Central memory CD8-positive, alpha-beta T cell (primary cell): ENCODE measurements around the gene STT3A.
A peak's percentile ranks its signal among the peaks of the same experiment; 100 is the strongest.

Experiments used
- ATAC-seq: fragments of 150-1000 bp; cut with Tn5 transposase; replicated peaks from 2 replicates; pipeline ENCODE4 v1.10.0; 2022; ENCODE audit warnings: mild to moderate bottlenecking, moderate FRiP score, moderate number of reproducible peaks; ENCODE audit not compliant: poor library complexity, severe bottlenecking; ENCODE audit errors: extremely low read depth
- DNase-seq, 2 donors: peaks; one replicate each; pipeline ENCODE4 v3.0.0; 2021; ENCODE audit warnings: low spot score in 2 of 2
- H3K27ac Mint-ChIP-seq: one replicate; pipeline ENCODE4 v1.8.0; 2022; ENCODE audit warnings: low read depth, mild to moderate bottlenecking, moderate library complexity, mixed read lengths
- H3K27me3 Mint-ChIP-seq: one replicate; pipeline ENCODE4 v1.8.0; 2022; ENCODE audit warnings: mixed read lengths
- H3K36me3 Mint-ChIP-seq: one replicate; pipeline ENCODE4 v1.8.0; 2022; ENCODE audit warnings: mild to moderate bottlenecking, moderate library complexity, mixed read lengths; ENCODE audit not compliant: insufficient read depth
- H3K4me1 Mint-ChIP-seq: one replicate; pipeline ENCODE4 v1.8.0; 2022; ENCODE audit warnings: mixed read lengths
- H3K4me3 Mint-ChIP-seq: one replicate; pipeline ENCODE4 v1.8.0; 2022; ENCODE audit warnings: mild to moderate bottlenecking, moderate library complexity, mixed read lengths
- H3K9me3 Mint-ChIP-seq: one replicate; pipeline ENCODE4 v1.8.0; 2022; ENCODE audit warnings: mixed read lengths

Gene STT3A

DNA sequence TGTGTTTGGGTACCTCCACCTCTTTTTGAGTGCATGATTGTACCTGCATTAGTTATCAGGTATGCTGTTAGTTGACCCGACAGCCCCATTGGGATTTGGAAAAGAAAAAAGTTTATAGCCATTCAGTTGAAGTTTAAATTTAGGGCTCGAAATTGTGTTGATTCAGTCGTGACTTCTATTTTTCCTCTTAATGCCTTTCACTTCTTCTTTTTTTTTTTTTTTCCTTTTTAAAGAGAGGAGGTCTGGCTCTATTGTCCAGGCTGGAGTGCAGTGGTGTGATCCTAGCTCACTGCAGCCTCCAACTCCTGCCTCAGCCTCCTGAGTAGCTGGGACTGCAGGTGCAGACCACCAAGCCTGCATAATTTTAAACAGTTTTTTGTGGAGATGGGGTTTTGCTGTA is 2.3 kb downstream of the STT3A start:
- Mint-ChIP-seq H3K27me3 (no peaks in the 10 kb centered on the region), H3K27ac (peak overlapping the region; percentile 40), H3K4me1 (peaks cover 49% of the 10 kb centered on the region), H3K9me3 (no peaks in the 10 kb centered on the region), H3K36me3 (peaks cover 41% of the 10 kb centered on the region), H3K4me3 (no peak overlapping the region)
- ATAC-seq: no peak
- no peak for DNase-seq

DNA sequence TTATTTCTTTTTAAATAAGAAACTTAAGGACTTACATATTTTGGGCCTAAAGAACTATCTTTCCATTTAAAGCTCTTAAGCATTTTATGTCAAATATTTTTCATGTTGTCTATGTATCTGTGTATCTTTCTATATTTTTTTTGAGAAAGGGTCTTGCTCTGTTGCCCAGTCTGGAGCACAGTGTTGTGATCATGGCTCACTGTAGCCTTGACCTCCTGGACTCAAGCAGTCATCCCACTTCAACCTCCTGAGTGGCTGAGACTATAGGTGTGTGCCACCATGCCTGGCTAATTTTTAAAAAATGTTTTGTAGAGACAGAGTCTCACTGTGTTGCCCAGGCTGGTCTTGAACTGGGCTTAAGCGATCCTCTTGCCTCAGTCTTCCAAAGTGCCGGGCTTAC is 8.0 kb downstream of the STT3A start:
- no peak overlapping the region for H3K4me3 Mint-ChIP-seq
- DNase-seq (no peak), ATAC-seq (no peak)
- no peak overlapping the region for H3K27ac Mint-ChIP-seq
- H3K4me1 Mint-ChIP-seq: peaks cover 19% of the 10 kb centered on the region
- H3K36me3 Mint-ChIP-seq: peaks cover 74% of the 10 kb centered on the region
- no peaks in the 10 kb centered on the region for H3K27me3 Mint-ChIP-seq
- no peaks in the 10 kb centered on the region for H3K9me3 Mint-ChIP-seq

DNA sequence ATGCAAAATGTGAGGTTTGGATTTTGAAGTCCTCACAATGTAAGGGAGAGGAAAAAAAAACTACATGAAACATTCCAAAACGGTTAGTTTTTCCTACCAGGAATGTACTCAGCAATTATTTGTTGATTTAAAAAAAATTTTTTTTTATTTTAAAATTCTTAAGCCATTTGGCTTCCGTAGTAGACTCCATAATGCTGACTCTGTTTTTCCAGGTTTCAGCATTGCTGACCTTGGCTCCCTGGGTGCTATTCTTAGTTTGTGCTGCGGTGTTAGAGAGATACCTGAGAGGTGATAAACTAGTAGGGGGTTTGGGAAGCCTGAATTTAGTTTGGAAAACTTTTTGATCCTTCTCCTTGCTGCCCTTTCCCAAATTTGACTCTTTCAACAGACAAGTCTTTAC is 10.6 kb downstream of the STT3A start:
- Mint-ChIP-seq H3K27ac (no peak overlapping the region), H3K4me3 (no peak overlapping the region), H3K4me1 (peaks cover 8% of the 10 kb centered on the region), H3K36me3 (peaks cover 84% of the 10 kb centered on the region), H3K9me3 (no peaks in the 10 kb centered on the region), H3K27me3 (no peaks in the 10 kb centered on the region)
- DNase-seq: no peak
- ATAC-seq: no peak

DNA sequence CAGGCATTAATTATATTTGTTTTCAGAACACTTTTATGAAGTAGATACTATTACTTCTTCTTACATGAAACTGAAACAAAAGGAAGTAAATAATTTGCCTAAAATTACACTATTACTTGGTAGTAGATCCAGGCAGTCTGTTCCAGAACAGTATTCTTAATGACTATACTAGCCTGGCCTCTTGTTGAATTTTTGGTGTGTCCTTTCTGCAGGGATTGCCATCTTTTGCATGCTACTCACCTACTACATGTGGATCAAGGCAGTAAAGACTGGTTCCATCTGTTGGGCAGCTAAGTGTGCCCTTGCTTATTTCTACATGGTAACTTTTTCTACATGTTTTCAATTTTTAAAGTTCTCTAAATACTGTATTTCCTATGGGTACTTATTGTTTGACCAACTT is 12.8 kb downstream of the STT3A start:
- peaks cover 8% of the 10 kb centered on the region for H3K4me1 Mint-ChIP-seq
- no peaks in the 10 kb centered on the region for H3K27me3 Mint-ChIP-seq
- no peak overlapping the region for H3K4me3 Mint-ChIP-seq
- no peaks in the 10 kb centered on the region for H3K9me3 Mint-ChIP-seq
- no peak overlapping the region for H3K27ac Mint-ChIP-seq
- H3K36me3 Mint-ChIP-seq: peaks cover 87% of the 10 kb centered on the region
- no peak for ATAC-seq
- no peak for DNase-seq

DNA sequence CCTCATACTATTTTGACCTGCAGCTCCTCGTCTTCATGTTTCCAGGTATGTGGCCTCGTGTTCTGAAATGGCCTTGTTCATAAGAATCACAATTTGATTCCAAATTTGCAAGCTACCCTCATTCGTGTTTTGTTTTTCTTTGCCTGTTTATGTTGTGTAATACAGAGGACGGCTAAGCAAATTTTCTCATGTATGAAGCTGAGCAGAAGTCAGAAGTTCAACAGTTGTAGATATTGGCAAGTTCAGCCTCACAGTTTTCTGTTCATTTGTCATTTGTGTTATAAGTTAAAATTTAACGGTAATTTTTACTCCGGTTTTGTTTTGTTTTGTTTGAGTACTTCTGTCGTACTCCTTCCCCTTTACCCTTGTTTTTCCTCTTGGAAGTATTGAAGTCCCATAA is 16.9 kb downstream of the STT3A start:
- Mint-ChIP-seq H3K27ac (no peak overlapping the region), H3K36me3 (peaks cover 87% of the 10 kb centered on the region), H3K27me3 (no peaks in the 10 kb centered on the region), H3K9me3 (no peaks in the 10 kb centered on the region), H3K4me1 (no peaks in the 10 kb centered on the region), H3K4me3 (no peak overlapping the region)
- ATAC-seq (no peak), DNase-seq (no peak)

DNA sequence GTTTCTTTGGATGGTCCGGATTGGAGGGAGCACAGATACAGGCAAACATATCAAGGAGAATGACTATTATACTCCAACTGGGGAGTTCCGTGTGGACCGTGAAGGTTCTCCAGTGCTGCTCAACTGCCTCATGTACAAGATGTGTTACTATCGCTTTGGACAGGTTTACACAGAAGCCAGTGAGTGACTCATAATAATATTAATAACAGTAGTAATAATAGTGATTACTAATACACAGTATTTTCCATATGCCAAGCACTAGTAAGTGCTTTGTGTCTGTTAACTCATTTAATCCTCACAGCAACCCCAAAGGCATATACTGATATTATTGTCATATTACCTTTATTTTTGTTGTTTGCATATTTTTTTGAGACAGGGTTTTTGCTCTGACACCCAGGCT is 25.7 kb downstream of the STT3A start:
- DNase-seq (no peak), ATAC-seq (no peak)
- no peaks in the 10 kb centered on the region for H3K9me3 Mint-ChIP-seq
- H3K27me3 Mint-ChIP-seq: no peaks in the 10 kb centered on the region
- H3K36me3 Mint-ChIP-seq: peaks cover 63% of the 10 kb centered on the region
- H3K4me1 Mint-ChIP-seq: no peaks in the 10 kb centered on the region
- no peak overlapping the region for H3K27ac Mint-ChIP-seq
- H3K4me3 Mint-ChIP-seq: no peak overlapping the region

DNA sequence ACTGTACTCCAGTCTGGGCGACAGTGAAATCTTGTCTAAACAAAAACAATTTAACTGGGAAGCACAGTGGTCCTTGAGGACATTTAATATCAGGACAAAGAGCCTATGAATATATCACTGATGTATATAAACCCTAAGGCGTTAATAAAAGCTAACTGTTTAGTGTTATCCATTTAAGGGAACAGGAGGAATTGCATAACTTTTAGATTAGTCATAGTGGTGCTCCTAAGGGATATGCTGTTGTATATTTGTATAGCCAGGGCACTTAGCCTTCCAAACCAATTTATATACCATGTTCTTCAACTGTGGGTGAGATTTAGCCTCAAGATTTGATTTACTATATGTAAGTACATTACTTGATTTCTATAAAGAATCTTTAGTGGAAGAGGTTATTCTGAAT is 29.3 kb downstream of the STT3A start:
- DNase-seq: no peak
- peaks cover 41% of the 10 kb centered on the region for H3K36me3 Mint-ChIP-seq
- H3K9me3 Mint-ChIP-seq: no peaks in the 10 kb centered on the region
- peaks cover 20% of the 10 kb centered on the region for H3K4me1 Mint-ChIP-seq
- H3K27me3 Mint-ChIP-seq: no peaks in the 10 kb centered on the region
- H3K27ac Mint-ChIP-seq: no peak overlapping the region
- ATAC-seq: no peak
- H3K4me3 Mint-ChIP-seq: no peak overlapping the region

DNA sequence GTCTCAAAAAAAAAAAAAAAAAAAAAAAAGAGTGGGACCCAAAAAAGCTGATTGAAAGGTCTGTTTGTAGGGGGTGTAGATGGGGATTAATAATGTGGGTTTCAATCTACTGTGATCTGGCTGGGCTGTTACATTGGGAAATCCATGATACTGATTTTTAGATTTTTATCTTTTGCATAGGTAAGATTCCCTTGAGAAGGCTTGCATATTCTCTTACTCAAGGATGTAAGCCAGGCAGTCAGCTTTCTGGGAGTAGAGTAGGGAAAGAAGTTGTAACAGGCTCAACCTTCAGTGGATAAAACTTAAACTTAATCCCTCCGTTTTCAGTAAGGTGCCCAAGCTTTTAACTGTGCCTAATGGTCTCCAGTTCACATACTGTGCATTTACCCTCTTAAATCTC is 30.4 kb downstream of the STT3A start:
- DNase-seq: no peak
- no peak for ATAC-seq
- H3K4me1 Mint-ChIP-seq: peaks cover 24% of the 10 kb centered on the region
- H3K27me3 Mint-ChIP-seq: no peaks in the 10 kb centered on the region
- H3K4me3 Mint-ChIP-seq: no peak overlapping the region
- no peaks in the 10 kb centered on the region for H3K9me3 Mint-ChIP-seq
- peaks cover 38% of the 10 kb centered on the region for H3K36me3 Mint-ChIP-seq
- H3K27ac Mint-ChIP-seq: peak overlapping the region; percentile 51

DNA sequence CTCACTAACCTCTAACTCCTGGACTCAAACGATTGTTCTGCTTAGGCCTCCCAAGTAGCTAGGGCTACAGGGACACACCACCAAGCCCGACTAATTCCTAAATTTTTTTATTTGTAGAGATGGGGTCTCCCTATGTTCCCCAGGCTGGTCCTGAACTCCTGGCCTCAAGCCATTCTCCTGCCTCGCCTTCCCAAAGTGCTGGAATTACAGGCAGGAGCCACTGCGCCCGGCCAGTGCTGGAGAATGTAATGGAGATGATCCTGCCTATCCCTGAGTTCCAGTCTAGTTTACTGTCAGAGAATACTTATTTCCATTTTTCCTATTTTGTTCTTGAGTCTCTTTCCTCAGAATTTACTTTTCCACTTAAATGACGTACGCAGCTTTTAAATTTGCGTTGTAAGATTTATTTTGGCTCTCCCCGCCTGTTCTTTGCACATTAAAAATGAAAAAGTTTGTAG is 32.1 kb downstream of the STT3A start, which contains the start of gene CHEK1:
CHEK1 (plus strand) TSS at position 408 of the 458 bp plus-strand sequence. CDS start 1,606 bp downstream, outside the sequence.
- Mint-ChIP-seq H3K27ac (peak within 1 kb of the TSS; percentile 90), H3K27me3 (no peaks in the 10 kb centered on the region), H3K9me3 (no peaks in the 10 kb centered on the region), H3K4me1 (peaks cover 24% of the 10 kb centered on the region), H3K36me3 (peaks cover 22% of the 10 kb centered on the region), H3K4me3 (peak within 1 kb of the TSS; percentile 88)
- DNase-seq (no peak), ATAC-seq (no peak)

DNA sequence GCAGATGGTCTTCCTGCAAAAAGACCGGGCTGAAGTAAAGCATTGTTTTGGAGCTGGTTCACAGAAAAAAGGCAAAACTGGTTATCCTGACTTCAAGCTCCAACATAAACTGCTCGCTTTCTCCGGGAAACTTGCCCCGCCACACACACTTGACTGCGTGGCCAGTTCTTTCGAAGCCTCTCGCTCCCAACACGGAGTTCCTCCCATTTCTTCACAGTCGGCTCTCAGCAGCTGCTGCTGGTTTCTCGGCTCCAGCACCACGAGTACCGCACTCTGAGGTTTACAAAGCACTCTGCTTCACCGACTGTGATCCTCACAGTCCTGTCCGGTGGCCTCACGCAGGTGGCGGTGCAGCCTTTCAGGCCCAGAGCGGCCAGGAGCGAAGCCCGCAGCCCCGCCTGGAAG is 32.6 kb downstream of the STT3A start:
- Mint-ChIP-seq H3K27ac (peak overlapping the region; percentile 90), H3K4me3 (peak overlapping the region; percentile 88), H3K9me3 (no peaks in the 10 kb centered on the region), H3K4me1 (peaks cover 24% of the 10 kb centered on the region), H3K27me3 (no peaks in the 10 kb centered on the region), H3K36me3 (peaks cover 18% of the 10 kb centered on the region)
- DNase-seq (no peak), ATAC-seq (no peak)

DNA sequence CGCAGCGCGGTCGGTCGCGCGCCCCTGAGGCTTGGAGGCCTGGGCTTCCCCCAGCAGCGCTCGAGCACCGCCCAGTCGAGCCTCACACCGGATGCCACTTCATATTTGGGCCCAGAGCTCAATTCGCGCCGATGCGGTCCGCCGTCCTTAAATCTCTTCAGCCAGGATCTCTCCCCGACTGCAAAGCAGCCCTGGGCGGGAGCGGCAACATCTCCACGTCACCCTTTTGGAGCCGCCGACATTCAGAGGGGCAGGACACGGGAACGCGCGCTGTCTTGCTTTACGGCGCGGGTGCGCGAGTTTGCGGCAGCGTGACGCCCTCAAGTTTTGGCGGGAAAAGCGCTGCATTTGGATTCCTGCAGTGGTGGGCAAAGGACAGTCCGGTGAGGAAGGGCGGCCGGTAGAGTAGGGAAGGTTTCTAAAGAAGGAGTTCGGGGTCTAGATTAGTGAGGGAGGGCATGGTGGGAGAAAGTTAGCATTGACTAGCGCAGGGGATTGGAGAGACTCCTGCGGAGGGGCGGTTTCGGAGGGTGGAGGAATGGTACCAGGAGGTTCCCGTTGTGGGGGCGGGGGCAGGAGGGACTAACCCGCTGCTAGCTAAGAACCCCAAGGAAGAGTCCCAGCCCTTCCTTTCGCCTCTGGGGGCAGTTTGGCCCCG is 33.1 kb downstream of the STT3A start:
- ATAC-seq: peak; percentile 91
- Mint-ChIP-seq H3K4me3 (peak overlapping the region; percentile 88), H3K36me3 (peaks cover 12% of the 10 kb centered on the region), H3K27ac (peak overlapping the region; percentile 90), H3K9me3 (no peaks in the 10 kb centered on the region), H3K4me1 (peaks cover 24% of the 10 kb centered on the region), H3K27me3 (no peaks in the 10 kb centered on the region)
- DNase-seq: peak; percentile 71 to 72

DNA sequence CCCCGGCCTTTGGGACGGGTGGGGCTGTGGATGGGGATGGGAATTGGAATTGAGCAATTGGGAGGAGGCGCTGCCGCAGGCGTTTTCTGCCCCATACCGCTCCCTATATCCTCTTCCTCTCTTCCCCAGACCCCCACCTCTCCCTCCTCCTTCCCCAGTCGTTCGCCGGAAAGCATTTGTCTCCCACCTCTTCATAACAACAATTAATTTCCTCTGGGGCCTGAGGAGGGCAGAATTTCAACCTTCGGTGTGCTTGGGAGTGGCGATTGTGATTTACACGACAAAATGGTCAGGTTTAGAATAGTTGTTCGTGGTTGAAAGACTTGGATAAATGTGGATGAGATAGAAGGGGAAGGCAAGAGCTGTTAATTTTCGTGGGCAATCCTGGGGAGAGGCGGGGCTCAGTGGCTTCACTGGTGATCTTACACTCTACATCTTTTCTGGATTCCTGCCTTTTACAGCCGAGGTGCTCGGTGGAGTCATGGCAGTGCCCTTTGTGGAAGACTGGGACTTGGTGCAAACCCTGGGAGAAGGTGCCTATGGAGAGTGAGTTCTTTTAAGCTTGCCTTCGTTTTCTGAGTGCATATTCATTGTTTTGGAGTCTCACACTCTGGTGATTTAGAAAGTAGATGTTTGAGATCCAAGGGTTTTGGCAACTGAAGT is 33.8 kb downstream of the STT3A start:
- peak overlapping the region; percentile 88 for H3K4me3 Mint-ChIP-seq
- DNase-seq (no peak), ATAC-seq (peak; percentile 54)
- peaks cover 24% of the 10 kb centered on the region for H3K4me1 Mint-ChIP-seq
- no peaks in the 10 kb centered on the region for H3K9me3 Mint-ChIP-seq
- peak overlapping the region; percentile 90 for H3K27ac Mint-ChIP-seq
- H3K27me3 Mint-ChIP-seq: no peaks in the 10 kb centered on the region
- peaks cover 7% of the 10 kb centered on the region for H3K36me3 Mint-ChIP-seq

DNA sequence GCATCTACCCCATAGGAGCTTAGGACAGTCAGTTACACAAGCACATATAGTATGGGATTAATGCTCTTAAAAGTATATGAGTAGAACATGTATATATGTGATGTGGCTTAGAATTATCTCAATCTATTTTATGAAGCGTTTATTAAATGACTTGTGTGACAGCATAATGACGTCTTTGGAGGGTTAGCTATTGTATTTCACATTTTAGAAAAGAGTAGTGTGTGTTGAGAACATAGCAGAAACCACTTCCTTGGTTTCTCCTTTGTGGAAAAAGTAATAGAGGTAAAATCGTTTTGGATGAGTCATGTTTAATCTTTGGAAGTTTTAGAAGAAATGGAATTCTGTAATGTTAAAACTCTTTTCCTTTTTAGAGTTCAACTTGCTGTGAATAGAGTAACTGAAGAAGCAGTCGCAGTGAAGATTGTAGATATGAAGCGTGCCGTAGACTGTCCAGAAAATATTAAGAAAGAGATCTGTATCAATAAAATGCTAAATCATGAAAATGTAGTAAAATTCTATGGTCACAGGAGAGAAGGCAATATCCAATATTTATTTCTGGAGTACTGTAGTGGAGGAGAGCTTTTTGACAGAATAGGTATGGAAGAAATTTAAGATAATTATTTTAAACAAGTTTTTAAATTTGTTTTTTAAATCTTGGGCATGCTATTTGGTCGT is 34.7 kb downstream of the STT3A start:
- Mint-ChIP-seq H3K4me1 (peaks cover 24% of the 10 kb centered on the region), H3K27ac (peak overlapping the region; percentile 90), H3K4me3 (peak overlapping the region; percentile 88), H3K36me3 (peaks cover 7% of the 10 kb centered on the region), H3K27me3 (no peaks in the 10 kb centered on the region), H3K9me3 (no peaks in the 10 kb centered on the region)
- DNase-seq: no peak
- no peak for ATAC-seq
